ENCODE results near the gene RNF5. TPM values are rescaled to one million over a fixed set of nuclear protein-coding genes. Genes with fewer than 3 reads are reported as not detected.

Gene RNF5
- polyA plus RNA-seq, 1 of the 3 experiments (the other 2 are of a cell fraction) = 110 TPM

DNA sequence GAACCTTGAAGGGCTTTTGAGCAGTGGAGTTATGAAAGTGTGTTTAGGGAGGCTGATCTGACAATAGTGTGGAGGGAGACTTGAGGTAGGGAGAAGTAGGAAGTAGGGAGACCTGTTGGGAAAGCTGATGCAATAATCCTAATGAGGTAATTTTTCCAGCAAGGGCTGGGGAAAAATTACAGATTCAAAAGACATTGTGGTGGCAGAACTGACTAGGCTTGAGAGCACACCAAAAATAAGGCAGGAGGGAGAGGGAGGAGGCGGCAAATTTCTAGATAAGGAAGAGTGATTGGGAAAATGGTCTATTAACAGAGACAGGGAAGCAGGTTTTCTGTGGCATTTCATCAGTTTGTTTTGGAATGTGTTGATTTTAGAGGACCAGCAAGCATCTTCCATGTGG, 31.9 kb upstream of the RNF5 start:
- Histone ChIP-seq H3K36me3 (replicated peaks in 1 of 2; ENCODE audit: control insufficient read depth in 1 of 2, insufficient read depth in 2 of 2, low read length in 1 of 2) (no peaks in the 10 kb centered on the region), H3F3A (replicated peaks; ENCODE audit: insufficient read depth) (no peaks in the 10 kb centered on the region), H3K27me3 (ENCODE audit: insufficient read depth) (no peaks in the 10 kb centered on the region), H3K4me2 (no peak overlapping the region), H2AFZ (ENCODE audit: low read depth) (no peak overlapping the region), H3K79me2 (ENCODE audit: insufficient read depth) (no peaks in the 10 kb centered on the region), H3K27ac (ENCODE audit: low read depth in 2 of 2, low read length in 1 of 2) (no peak overlapping the region), H3K9me3 (no peaks in the 10 kb centered on the region), H3K9me2 (no peaks in the 10 kb centered on the region), H3K4me3 (ENCODE audit: low read depth in 2 of 2, low read length in 1 of 2) (no peak overlapping the region), H3K4me1 (ENCODE audit: control insufficient read depth in 1 of 2, insufficient read depth in 2 of 2, low read depth in 1 of 2, low read length in 1 of 2) (peaks cover 0 to 3% of the 10 kb centered on the region in 2 experiments; a peak in 1 of 4 replicates), H3K9ac (no peak overlapping the region), H4K20me1 (ENCODE audit: insufficient read depth) (no peaks in the 10 kb centered on the region)
- ChIA-PET CTCF (interaction anchor here (0.6 kb wide), 1 partner anchor 654 kb away, joined by 4 read pairs; no protein-coding TSS in a partner anchor), POLR2A (no interaction called here)
- WGBS (ENCODE audit: low lambda C conversion rate) = 97% methylated on average over 1 of the region's 1 CpG
- no peak for TF ChIP-seq RFX5 (IDR thresholded peaks at IDR 0.05; ENCODE audit: low read length)
- DNase-seq = no peak

DNA sequence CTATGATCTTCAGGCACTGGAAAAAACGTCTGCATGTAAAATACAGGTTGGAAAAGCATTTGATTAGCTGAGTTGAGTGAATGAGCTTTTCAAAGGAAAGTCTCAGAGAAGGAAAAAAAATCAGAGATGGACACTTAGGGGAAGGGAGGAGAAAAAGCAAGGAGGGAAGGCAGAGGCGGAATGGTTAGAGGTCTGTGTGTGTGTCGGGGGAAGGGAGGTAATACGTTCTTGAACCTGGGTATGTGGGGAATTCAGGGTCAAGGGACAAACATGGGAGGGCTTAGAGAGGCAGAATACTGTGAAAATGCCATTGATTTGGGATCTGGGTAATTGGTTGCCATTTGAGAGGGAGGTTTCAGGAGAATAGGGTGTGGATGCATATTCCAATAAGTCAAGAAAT, 31.5 kb upstream of the RNF5 start:
- ChIA-PET POLR2A (no interaction called here), CTCF (interaction anchor here (0.6 kb wide), 1 partner anchor 654 kb away, joined by 4 read pairs; no protein-coding TSS in a partner anchor)
- no peak overlapping the region for H3K9ac ChIP-seq
- H4K20me1 ChIP-seq (ENCODE audit: insufficient read depth) = no peaks in the 10 kb centered on the region
- no peaks in the 10 kb centered on the region for H3K79me2 ChIP-seq (ENCODE audit: insufficient read depth)
- no peaks in the 10 kb centered on the region for H3K9me3 ChIP-seq
- no peaks in the 10 kb centered on the region for H3K27me3 ChIP-seq (ENCODE audit: insufficient read depth)
- no peak overlapping the region for H2AFZ ChIP-seq (ENCODE audit: low read depth)
- no peaks in the 10 kb centered on the region for H3F3A ChIP-seq (replicated peaks; ENCODE audit: insufficient read depth)
- peaks cover 0 to 5% of the 10 kb centered on the region in 2 experiments; a peak in 1 of 4 replicates for H3K4me1 ChIP-seq (ENCODE audit: control insufficient read depth in 1 of 2, insufficient read depth in 2 of 2, low read depth in 1 of 2, low read length in 1 of 2)
- 65% methylated on average over 4 of the region's 4 CpGs for WGBS (ENCODE audit: low lambda C conversion rate)
- no peak overlapping the region for H3K4me2 ChIP-seq
- no peaks in the 10 kb centered on the region for H3K36me3 ChIP-seq (replicated peaks in 1 of 2; ENCODE audit: control insufficient read depth in 1 of 2, insufficient read depth in 2 of 2, low read length in 1 of 2)
- no peak overlapping the region for H3K27ac ChIP-seq (ENCODE audit: low read depth in 2 of 2, low read length in 1 of 2)
- DNase-seq = no peak
- TF ChIP-seq MEF2A (IDR thresholded peaks at IDR 0.05; ENCODE audit: borderline replicate concordance, low read depth) (no peak), NRF1 (IDR thresholded peaks at IDR 0.05; ENCODE audit: low read depth, low read length) (no peak), NFIC (IDR thresholded peaks at IDR 0.05; ENCODE audit: borderline replicate concordance) (no peak), SIN3A (IDR thresholded peaks at IDR 0.05; ENCODE audit: borderline replicate concordance, low read depth, low read length) (no peak), EZH2phosphoT487 (IDR thresholded peaks at IDR 0.05; ENCODE audit: borderline replicate concordance, low read depth) (no peak), TAF1 (IDR thresholded peaks at IDR 0.05; ENCODE audit: borderline replicate concordance, low read depth, low read length) (no peak), CHD2 (IDR thresholded peaks at IDR 0.05; ENCODE audit: low read length, partially characterized antibody) (no peak), FOXJ3 (CRISPR knock-in tag; IDR thresholded peaks at IDR 0.05) (no peak), GATA2 (CRISPR knock-in tag; IDR thresholded peaks at IDR 0.05) (no peak), RFX5 (IDR thresholded peaks at IDR 0.05; ENCODE audit: low read length) (no peak), GABPA (IDR thresholded peaks at IDR 0.05; ENCODE audit: low read depth) (no peak), RCOR1 (IDR thresholded peaks at IDR 0.05; ENCODE audit: low read length) (no peak), RAD21 (IDR thresholded peaks at IDR 0.05; ENCODE audit: low read length) (no peak), TCF12 (IDR thresholded peaks at IDR 0.05) (no peak), FOSL2 (IDR thresholded peaks at IDR 0.05; ENCODE audit: borderline replicate concordance, low read depth) (no peak), JUND (IDR thresholded peaks at IDR 0.05) (no peak)
- TF ChIP-seq, protein P1, sequence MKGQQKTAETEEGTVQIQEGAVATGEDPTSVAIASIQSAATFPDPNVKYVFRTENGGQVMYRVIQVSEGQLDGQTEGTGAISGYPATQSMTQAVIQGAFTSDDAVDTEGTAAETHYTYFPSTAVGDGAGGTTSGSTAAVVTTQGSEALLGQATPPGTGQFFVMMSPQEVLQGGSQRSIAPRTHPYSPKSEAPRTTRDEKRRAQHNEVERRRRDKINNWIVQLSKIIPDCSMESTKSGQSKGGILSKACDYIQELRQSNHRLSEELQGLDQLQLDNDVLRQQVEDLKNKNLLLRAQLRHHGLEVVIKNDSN (IDR thresholded peaks at IDR 0.05; ENCODE audit: borderline replicate concordance, low read depth) = no peak
- TF ChIP-seq, protein P2, sequence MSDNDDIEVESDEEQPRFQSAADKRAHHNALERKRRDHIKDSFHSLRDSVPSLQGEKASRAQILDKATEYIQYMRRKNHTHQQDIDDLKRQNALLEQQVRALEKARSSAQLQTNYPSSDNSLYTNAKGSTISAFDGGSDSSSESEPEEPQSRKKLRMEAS (IDR thresholded peaks at IDR 0.05; ENCODE audit: low read depth) = no peak
- TF ChIP-seq, protein P3, sequence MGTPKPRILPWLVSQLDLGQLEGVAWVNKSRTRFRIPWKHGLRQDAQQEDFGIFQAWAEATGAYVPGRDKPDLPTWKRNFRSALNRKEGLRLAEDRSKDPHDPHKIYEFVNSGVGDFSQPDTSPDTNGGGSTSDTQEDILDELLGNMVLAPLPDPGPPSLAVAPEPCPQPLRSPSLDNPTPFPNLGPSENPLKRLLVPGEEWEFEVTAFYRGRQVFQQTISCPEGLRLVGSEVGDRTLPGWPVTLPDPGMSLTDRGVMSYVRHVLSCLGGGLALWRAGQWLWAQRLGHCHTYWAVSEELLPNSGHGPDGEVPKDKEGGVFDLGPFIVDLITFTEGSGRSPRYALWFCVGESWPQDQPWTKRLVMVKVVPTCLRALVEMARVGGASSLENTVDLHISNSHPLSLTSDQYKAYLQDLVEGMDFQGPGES (IDR thresholded peaks at IDR 0.05; ENCODE audit: low read depth, low read length) = no peak
- no peaks in the 10 kb centered on the region for H3K9me2 ChIP-seq
- H3K4me3 ChIP-seq (ENCODE audit: low read depth in 2 of 2, low read length in 1 of 2) = no peak overlapping the region

All from SK-N-SH (cell line).